Mammary epithelial cell (primary cell): ENCODE results near the gene IMPDH2.

Experiments
- CTCF ChIP-seq, 2 donors: IDR thresholded peaks in 1 of 2; conservative IDR thresholded peaks in 1 of 2; 2 replicates each; pipeline ENCODE4 v1.5.1; 2011 to 2012; ENCODE audit warnings: inconsistent platforms in 2 of 2, low read length in 2 of 2, mild to moderate bottlenecking in 2 of 2, control low read depth in 1 of 2, low read depth in 1 of 2; ENCODE audit not compliant: insufficient read depth in 1 of 2; ENCODE audit errors: extremely low read depth in 1 of 2
- EZH2 ChIP-seq: IDR thresholded peaks from 2 replicates; pipeline ENCODE4 v1.6.1; 2012; ENCODE audit warnings: low read length, inconsistent platforms, borderline replicate concordance

- TF ChIP-seq CTCF (conservative IDR thresholded peaks at IDR 0.05 in 1 of 2, IDR thresholded peaks at IDR 0.05 in 1 of 2; ENCODE audit: extremely low read depth in 1 of 2, insufficient read depth in 1 of 2, low read depth in 1 of 2, low read length in 2 of 2): no peak
- no peak for TF ChIP-seq EZH2
Observed at GRCh38 chr3:49034650-49035049, 5.5 kb upstream of the IMPDH2 start.
